H9 (cell line): ENCODE measurements around the gene PACSIN2. TPM values are rescaled to one million over a fixed set of nuclear protein-coding genes. Genes with fewer than 3 reads are reported as not detected.

Source experiments
- DNase-seq: peaks from one replicate; pipeline ENCODE4 v3.0.0-alpha.2; 2017
- H2AFZ ChIP-seq: one replicate; pipeline ENCODE4 v1.6.1; 2013; ENCODE audit warnings: mild to moderate bottlenecking, low read length, control low read depth, moderate library complexity
- H2AK5ac ChIP-seq: 2 replicates; pipeline ENCODE4 v1.6.1; 2013; ENCODE audit warnings: low read length, control low read depth, mixed read lengths; ENCODE audit not compliant: insufficient read length
- H2BK120ac ChIP-seq: one replicate; pipeline ENCODE4 v1.6.1; 2013; ENCODE audit warnings: low read depth, mild to moderate bottlenecking, low read length, control low read depth, inconsistent platforms; ENCODE audit not compliant: poor library complexity, severe bottlenecking
- H2BK12ac ChIP-seq: 2 replicates; pipeline ENCODE4 v1.6.1; 2013; ENCODE audit warnings: low read length, control low read depth, mixed read lengths, low read depth; ENCODE audit not compliant: insufficient read length
- H2BK15ac ChIP-seq: 2 replicates; pipeline ENCODE4 v1.6.1; 2013; ENCODE audit warnings: low read depth, low read length, control low read depth
- H2BK20ac ChIP-seq: one replicate; pipeline ENCODE4 v1.6.1; 2013; ENCODE audit warnings: low read depth, mild to moderate bottlenecking, low read length, control low read depth, inconsistent platforms; ENCODE audit not compliant: poor library complexity, severe bottlenecking
- H2BK5ac ChIP-seq: 2 replicates; pipeline ENCODE4 v1.6.1; 2013; ENCODE audit warnings: low read length, control low read depth, mixed read lengths; ENCODE audit not compliant: insufficient read length
- H3K14ac ChIP-seq: 2 replicates; pipeline ENCODE4 v1.6.1; 2013; ENCODE audit warnings: low read length, control low read depth; ENCODE audit not compliant: insufficient read depth
- H3K18ac ChIP-seq: 2 replicates; pipeline ENCODE4 v1.6.1; 2013; ENCODE audit warnings: low read depth, mild to moderate bottlenecking, mixed read lengths, low read length, control low read depth; ENCODE audit not compliant: insufficient read length
- H3K23ac ChIP-seq: 2 replicates; pipeline ENCODE4 v1.6.1; 2013; ENCODE audit warnings: low read length, control low read depth, mixed read lengths, low read depth; ENCODE audit not compliant: insufficient read length
- H3K23me2 ChIP-seq: 2 replicates; pipeline ENCODE4 v1.6.1; 2013; ENCODE audit warnings: low read depth, mild to moderate bottlenecking, mixed read lengths, low read length, control low read depth; ENCODE audit not compliant: insufficient read length, poor library complexity, severe bottlenecking
- H3K27ac ChIP-seq: 2 replicates; pipeline ENCODE4 v1.5.1; 2013; ENCODE audit warnings: low read length, control low read depth, mixed read lengths, low read depth; ENCODE audit not compliant: insufficient read length
- H3K27me3 ChIP-seq: 2 replicates; pipeline ENCODE4 v1.6.1; 2013; ENCODE audit warnings: low read length, control low read depth, inconsistent platforms; ENCODE audit not compliant: insufficient read depth
- H3K4ac ChIP-seq: 2 replicates; pipeline ENCODE4 v1.6.1; 2013; ENCODE audit warnings: low read depth, mild to moderate bottlenecking, control low read depth, inconsistent platforms, low read length, moderate library complexity
- H3K4me1 ChIP-seq: 2 replicates; pipeline ENCODE4 v1.6.1; 2013; ENCODE audit warnings: low read length, control low read depth, inconsistent platforms; ENCODE audit not compliant: insufficient read depth
- H3K4me2 ChIP-seq: 2 replicates; pipeline ENCODE4 v1.6.1; 2013; ENCODE audit warnings: low read length, control low read depth, mixed read lengths; ENCODE audit not compliant: insufficient read length, insufficient read depth
- H3K56ac ChIP-seq: 2 replicates; pipeline ENCODE4 v1.6.1; 2013; ENCODE audit warnings: low read depth, mild to moderate bottlenecking, mixed read lengths, low read length, control low read depth; ENCODE audit not compliant: insufficient read length
- H3K79me1 ChIP-seq: 2 replicates; pipeline ENCODE4 v1.6.1; 2013; ENCODE audit warnings: low read depth, mild to moderate bottlenecking, moderate library complexity, low read length, control low read depth, inconsistent platforms; ENCODE audit not compliant: insufficient read depth, poor library complexity, severe bottlenecking
- H3K79me2 ChIP-seq: 2 replicates; pipeline ENCODE4 v1.6.1; 2013; ENCODE audit warnings: low read length, control low read depth, inconsistent platforms; ENCODE audit not compliant: insufficient read depth
- H3K9ac ChIP-seq: 2 replicates; pipeline ENCODE4 v1.6.1; 2013; ENCODE audit warnings: low read length, control low read depth, mixed read lengths; ENCODE audit not compliant: insufficient read length; ENCODE audit errors: extremely low read depth
- H3K9me3 ChIP-seq: one replicate; pipeline ENCODE4 v1.6.1; 2013; ENCODE audit warnings: low read depth, low read length, inconsistent platforms; ENCODE audit not compliant: control insufficient read depth
- H3T11ph ChIP-seq: one replicate; pipeline ENCODE4 v1.6.1; 2013; ENCODE audit warnings: mild to moderate bottlenecking, low read length, control low read depth, inconsistent platforms
- H4K20me1 ChIP-seq: one replicate; pipeline ENCODE4 v1.6.1; 2013; ENCODE audit not compliant: control insufficient read depth, insufficient read length, insufficient read depth
- H4K5ac ChIP-seq: 2 replicates; pipeline ENCODE4 v1.6.1; 2013; ENCODE audit warnings: low read depth, mild to moderate bottlenecking, mixed read lengths, low read length, control low read depth; ENCODE audit not compliant: insufficient read length
- H4K8ac ChIP-seq: replicated peaks from 2 replicates; pipeline ENCODE4 v1.6.1; 2013; ENCODE audit warnings: low read length, control low read depth, mixed read lengths, low read depth; ENCODE audit not compliant: insufficient read length
- H4K91ac ChIP-seq: 2 replicates; pipeline ENCODE4 v1.6.1; 2013; ENCODE audit warnings: low read depth, mild to moderate bottlenecking, moderate library complexity, mixed read lengths, low read length, control low read depth; ENCODE audit not compliant: insufficient read length
- H3K27ac Mint-ChIP-seq, 3 experiments: 2 replicates in 2 of 3; 3 replicates in 1 of 3; pipeline ENCODE4 v1.8.0; 2020 to 2021; ENCODE audit warnings: mixed read lengths in 3 of 3, mild to moderate bottlenecking in 1 of 3, moderate library complexity in 1 of 3
- H3K27me3 Mint-ChIP-seq: 2 replicates; pipeline ENCODE4 v1.8.0; 2021; ENCODE audit warnings: low read depth, mild to moderate bottlenecking, moderate library complexity, mixed read lengths
- H3K36me3 Mint-ChIP-seq, 3 experiments: 2 replicates in 2 of 3; 3 replicates in 1 of 3; pipeline ENCODE4 v1.8.0; 2020 to 2021; ENCODE audit warnings: low read depth in 3 of 3, mixed read lengths in 3 of 3; ENCODE audit not compliant: insufficient read depth in 1 of 3
- H3K4me1 Mint-ChIP-seq, 2 experiments: 2 replicates each; pipeline ENCODE4 v1.8.0; 2020; ENCODE audit warnings: mixed read lengths in 2 of 2
- H3K4me3 Mint-ChIP-seq, 2 experiments: 2 replicates in 1 of 2; 3 replicates in 1 of 2; pipeline ENCODE4 v1.8.0; 2020 to 2021; ENCODE audit warnings: mild to moderate bottlenecking in 2 of 2, mixed read lengths in 2 of 2, moderate library complexity in 1 of 2
- H3K9me3 Mint-ChIP-seq, 2 experiments: 2 replicates in 1 of 2; 3 replicates in 1 of 2; pipeline ENCODE4 v1.8.0; 2020; ENCODE audit warnings: mild to moderate bottlenecking in 2 of 2, mixed read lengths in 2 of 2, moderate library complexity in 1 of 2
- CTCF ChIP-seq: fragments of 200-600 bp; sonication (generic); conservative IDR thresholded peaks from 3 replicates; pipeline ENCODE4 v1.8.0; 2021; ENCODE audit warnings: antibody characterized with exemption, mild to moderate bottlenecking
- WGBS: extraction: QIAGEN DNeasy Blood & Tissue Kit; methylation state at CpG from one replicate; pipeline ENCODE4 v1.1.7; 2013; ENCODE audit warnings: missing lambda C conversion rate, low lambda C conversion rate, mixed read lengths; ENCODE audit not compliant: insufficient read length; ENCODE audit errors: extremely low coverage; 5-methylcytosine and 5-hydroxymethylcytosine counted together
- total RNA-seq: library from RNA; stranded (reverse); gene quantifications from 2 replicates; pipeline ENCODE4 v1.2.1, GENCODE V29; 2021

The PACSIN2 gene
- total RNA-seq, 1 experiment from 2014 or later: 62.3 TPM

GRCh38 chr22:43044290-43044712, 29.4 kb upstream of the PACSIN2 start:
- Histone ChIP-seq H2AFZ (no peak overlapping the region), H2BK15ac (no peak overlapping the region), H3K18ac (no peak overlapping the region), H2AK5ac (no peak overlapping the region), H4K8ac (no peak overlapping the region), H4K20me1 (no peaks in the 10 kb centered on the region), H3K56ac (no peak overlapping the region), H3K27me3 (no peaks in the 10 kb centered on the region), H3K27ac (no peak overlapping the region), H3K23ac (no peak overlapping the region), H3K4me2 (no peak overlapping the region), H3K4ac (no peak overlapping the region), H3K23me2 (peaks cover 3% of the 10 kb centered on the region), H2BK12ac (no peak overlapping the region), H3T11ph (no peak overlapping the region), H4K91ac (no peak overlapping the region), H3K9me3 (no peaks in the 10 kb centered on the region), H2BK120ac (no peak overlapping the region), H3K79me1 (no peaks in the 10 kb centered on the region), H2BK20ac (no peak overlapping the region), H3K4me1 (no peaks in the 10 kb centered on the region), H3K14ac (no peak overlapping the region), H3K9ac (no peak overlapping the region), H3K79me2 (no peaks in the 10 kb centered on the region), H2BK5ac (no peak overlapping the region), H4K5ac (no peak overlapping the region)
- TF ChIP-seq CTCF: no peak
- no peak for DNase-seq
- H3K27ac Mint-ChIP-seq: 0 out of 7 replicates have a peak overlapping the region, but pooled peaks of 1 of the 3 experiments have one; percentile 86
- no peaks in the 10 kb centered on the region for H3K36me3 Mint-ChIP-seq
- no peaks in the 10 kb centered on the region for H3K9me3 Mint-ChIP-seq
- H3K4me3 Mint-ChIP-seq: no peak overlapping the region
- H3K4me1 Mint-ChIP-seq: peaks cover 8 to 12% of the 10 kb centered on the region in 2 experiments
- no peaks in the 10 kb centered on the region for H3K27me3 Mint-ChIP-seq
- no CpG with 5 or more reads among the region's 10 CpGs for WGBS
